ENCODE measurements around the gene PTPRG. TPM values are rescaled to one million over a fixed set of nuclear protein-coding genes. Genes with fewer than 3 reads are reported as not detected.

The PTPRG gene
- total and polyA plus RNA-seq, 2 donors (not counting 3 experiments of a cell fraction or from before 2014, with no cell fraction given) = 8.9 to 39.1 TPM

GRCh38 chr3:61929617-61930016 lies 368.2 kb downstream of the PTPRG start:
- FAIRE-seq (no peak), DNase-seq (ENCODE audit: low read depth, low spot score) (no peak)
- Histone ChIP-seq H3K4me3 (replicated peaks in 1 of 3; ENCODE audit: insufficient read depth in 1 of 3, low read depth in 1 of 3, low read length in 3 of 3) (no peak overlapping the region), H3K79me2 (ENCODE audit: control insufficient read depth, insufficient read depth, low read length) (no peaks in the 10 kb centered on the region), H3K9me1 (replicated peaks; ENCODE audit: control insufficient read depth, extremely low read depth, insufficient read depth, low read length) (no peaks in the 10 kb centered on the region), H3K9ac (replicated peaks; ENCODE audit: extremely low read depth, insufficient read depth, low read length) (no peak overlapping the region), H3K4me2 (ENCODE audit: insufficient read depth, low read length) (no peak overlapping the region), H3K4me1 (ENCODE audit: control insufficient read depth, extremely low read depth, insufficient read depth, low read length) (peaks cover 3% of the 10 kb centered on the region), H3K27me3 (ENCODE audit: control insufficient read depth in 2 of 2, insufficient read depth in 2 of 2, low read length in 2 of 2) (no peaks in the 10 kb centered on the region), H2AFZ (ENCODE audit: low read depth, low read length) (no peak overlapping the region), H3K9me3 (replicated peaks; ENCODE audit: control insufficient read depth, insufficient read depth, low read length) (no peaks in the 10 kb centered on the region), H3K27ac (ENCODE audit: insufficient read depth, low read depth, low read length) (no peak overlapping the region), H3K36me3 (ENCODE audit: control insufficient read depth in 2 of 2, extremely low read depth in 1 of 2, insufficient read depth in 2 of 2, low read length in 2 of 2) (no peaks in the 10 kb centered on the region), H4K20me1 (replicated peaks; ENCODE audit: control insufficient read depth, extremely low read depth, insufficient read depth, low read length) (no peaks in the 10 kb centered on the region)
- CTCF ChIA-PET = interaction anchor here (0.6 kb wide), 1 partner anchor 257 kb away, joined by 4 read pairs; no protein-coding TSS in a partner anchor
- BruUV-seq (replicated peaks) = no TSS peak
- POLR2A ChIA-PET = no interaction called here
- dilution Hi-C loops (cut with MboI; ENCODE audit: extremely low pct_ligation_motif_present, low sequenced_read_pairs) = no loop called here
- TF ChIP-seq MAX (IDR thresholded peaks at IDR 0.05; ENCODE audit: insufficient read depth, insufficient read length) = no peak
- TF ChIP-seq JUN (IDR thresholded peaks at IDR 0.05; ENCODE audit: borderline replicate concordance, insufficient read depth, insufficient read length, low read depth) = no peak
- no peak for TF ChIP-seq EZH2 (IDR thresholded peaks at IDR 0.05; ENCODE audit: borderline replicate concordance, low read depth, low read length, severe bottlenecking)
- TF ChIP-seq CTCF (IDR thresholded peaks at IDR 0.05; ENCODE audit: extremely low read depth in 1 of 2, insufficient read depth in 1 of 2, low read depth in 1 of 2, low read length in 2 of 2) = no peak
- no peak for TF ChIP-seq POLR2AphosphoS5 (IDR thresholded peaks at IDR 0.05; ENCODE audit: insufficient read depth, low read depth, low read length)
- TF ChIP-seq GATA2 (IDR thresholded peaks at IDR 0.05; ENCODE audit: insufficient read depth, insufficient read length, low read depth, low read length) = no peak
- TF ChIP-seq FOS (IDR thresholded peaks at IDR 0.05; ENCODE audit: borderline replicate concordance, insufficient read depth, low read length) = no peak
- no peak for TF ChIP-seq POLR2A (IDR thresholded peaks at IDR 0.05; ENCODE audit: low read depth, low read length)
- no peak for TF ChIP-seq MYC (IDR thresholded peaks at IDR 0.05; ENCODE audit: low read depth, low read length)
- intact Hi-C loops (cut with micrococcal nuclease) = loop anchor here (2.0 kb wide), 1 partner anchor 365 kb away; no protein-coding TSS in a partner anchor
